Upper lobe of left lung (tissue), 6 donors: ENCODE results near the gene TMPRSS7. TPM values are rescaled to one million over a fixed set of nuclear protein-coding genes. Genes with fewer than 3 reads are reported as not detected.
A peak's percentile ranks its signal among the peaks of the same experiment; 100 is the strongest.

Experiments used
- ATAC-seq, 2 donors: fragments of 200-7000 bp; cut with Tn5 transposase; one replicate each; pipeline ENCODE4 v1.9.1; 2022; ENCODE audit warnings: mild to moderate bottlenecking in 2 of 2, moderate library complexity in 2 of 2; ENCODE audit not compliant: low FRiP score in 2 of 2
- DNase-seq, 2 donors: peaks; one replicate each; pipeline ENCODE4 v3.0.0-alpha.2; 2019 to 2020
- H3K27ac ChIP-seq, 4 donors: fragments of 200-600 bp; sonication (generic); one replicate each; pipeline ENCODE4 v1.5.1; 2016 to 2019
- H3K27me3 ChIP-seq, 4 donors: fragments of 200-600 bp; sonication (generic); one replicate each; pipeline ENCODE4 v1.5.1; 2017 to 2019
- H3K36me3 ChIP-seq, 4 donors: fragments of 200-600 bp; sonication (generic); one replicate each; pipeline ENCODE4 v1.5.1; 2016 to 2019
- H3K4me1 ChIP-seq, 4 donors: fragments of 200-600 bp; sonication (generic); one replicate each; pipeline ENCODE4 v1.5.1; 2018 to 2019
- H3K4me3 ChIP-seq, 4 donors: fragments of 200-600 bp; sonication (generic); one replicate each; pipeline ENCODE4 v1.5.1; 2017 to 2019; ENCODE audit warnings: mild to moderate bottlenecking in 2 of 4, moderate library complexity in 1 of 4
- H3K9me3 ChIP-seq, 4 donors: fragments of 200-600 bp; sonication (generic); one replicate each; pipeline ENCODE4 v1.5.1; 2018 to 2019
- CTCF ChIP-seq, 6 experiments: fragments of 450-650 bp in 4 of 6; fragments of 200-600 bp in 2 of 6; sonication (generic) in 2 of 6; IDR thresholded peaks; one replicate each; pipeline ENCODE4 v1.5.1; 2016 to 2019; ENCODE audit warnings: antibody characterized with exemption in 6 of 6
- EP300 ChIP-seq, 4 donors: sonication (generic); formaldehyde crosslinking; IDR thresholded peaks; one replicate each; pipeline ENCODE4 v1.5.1; 2017; ENCODE audit warnings: antibody characterized with exemption in 4 of 4, control low read depth in 2 of 4
- POLR2A ChIP-seq, 4 donors: fragments of 450-650 bp; IDR thresholded peaks; one replicate each; pipeline ENCODE4 v1.5.1; 2016 to 2017; ENCODE audit warnings: antibody characterized with exemption in 4 of 4, mild to moderate bottlenecking in 2 of 4
- POLR2AphosphoS5 ChIP-seq, 2 donors: sonication (generic); formaldehyde crosslinking; IDR thresholded peaks; one replicate each; pipeline ENCODE4 v1.5.1; 2017; ENCODE audit warnings: antibody characterized with exemption in 2 of 2
- WGBS, 2 donors: methylation state at CpG; one replicate each; pipeline ENCODE4 v1.1.5; 2017 to 2018; 5-methylcytosine and 5-hydroxymethylcytosine counted together
- total RNA-seq, 6 donors: library from RNA; depleted of rRNA in 4 of 6; stranded (reverse); fragments of >200 nt in 4 of 6; gene quantifications; one replicate each; pipeline versions ENCODE4 v1.1.0 to v1.2.1, GENCODE V29; 2016 to 2021
- donor health status: DM: no; HTN: no; CAD: no; lungs with moderate emphysema.
- donor health status: DM: no; HTN: yes; CAD: no; lungs with severe emphysema.

The TMPRSS7 gene
- total RNA-seq, 6 donors from 2014 or later, result 0.15 to 0.39 (median 0.29) TPM; not detected in 3

- ATAC-seq (no peak), DNase-seq (peak in 1 of 2 donors; percentile 27)
- no peaks in the 10 kb centered on the region for H3K9me3 ChIP-seq
- no peak overlapping the region for H3K4me3 ChIP-seq
- 83 to 84% methylated on average over 4 of the region's 4 CpGs for WGBS, 2 donors
- TF ChIP-seq EP300 (IDR thresholded peaks at IDR 0.05) (no peak), CTCF (IDR thresholded peaks at IDR 0.05) (no peak), POLR2AphosphoS5 (IDR thresholded peaks at IDR 0.05) (no peak), POLR2A (IDR thresholded peaks at IDR 0.05) (no peak)
- H3K27ac ChIP-seq, result peak overlapping the region in 2 of 4 donors; percentile 17 to 40
- H3K4me1 ChIP-seq, result peaks cover 0 to 14% (median 6%) of the 10 kb centered on the region in 4 donors
- no peaks in the 10 kb centered on the region for H3K27me3 ChIP-seq
- H3K36me3 ChIP-seq, result peaks cover 0 to 4% (median 0%) of the 10 kb centered on the region in 4 donors
These were observed 83.5 kb downstream of the TMPRSS7 start for GRCh38 chr3:112117841-112118571.

GRCh38 chr3:112119962-112120836 is 85.7 kb downstream of the TMPRSS7 start:
- Histone ChIP-seq H3K36me3 (no peaks in the 10 kb centered on the region), H3K27ac (no peak overlapping the region), H3K4me1 (peaks cover 0 to 14% (median 6%) of the 10 kb centered on the region in 4 donors), H3K27me3 (no peaks in the 10 kb centered on the region), H3K4me3 (no peak overlapping the region), H3K9me3 (no peaks in the 10 kb centered on the region)
- ATAC-seq, result peak in 1 of 2 donors; percentile 32
- peak in 1 of 2 donors; percentile 37 for DNase-seq
- WGBS, 2 donors, result 55 to 62% methylated on average over 9 of the region's 9 CpGs
- no peak for TF ChIP-seq POLR2A (IDR thresholded peaks at IDR 0.05)
- TF ChIP-seq POLR2AphosphoS5 (IDR thresholded peaks at IDR 0.05), result no peak
- TF ChIP-seq EP300 (IDR thresholded peaks at IDR 0.05), result no peak
- TF ChIP-seq CTCF (IDR thresholded peaks at IDR 0.05), result no peak

- Histone ChIP-seq H3K27me3 (no peaks in the 10 kb centered on the region), H3K4me3 (no peak overlapping the region), H3K4me1 (peaks cover 5 to 12% (median 6%) of the 10 kb centered on the region in 4 donors), H3K27ac (no peak overlapping the region), H3K36me3 (no peaks in the 10 kb centered on the region), H3K9me3 (no peaks in the 10 kb centered on the region)
- WGBS, 2 donors, result 91 to 94% methylated on average over 2 of the region's 2 CpGs
- DNase-seq (no peak), ATAC-seq (no peak)
- TF ChIP-seq CTCF (IDR thresholded peaks at IDR 0.05) (no peak), POLR2A (IDR thresholded peaks at IDR 0.05) (no peak), EP300 (IDR thresholded peaks at IDR 0.05) (no peak), POLR2AphosphoS5 (IDR thresholded peaks at IDR 0.05) (no peak)
These were observed 87.3 kb downstream of the TMPRSS7 start for GRCh38 chr3:112121577-112122547.

GRCh38 chr3:112122870-112123269 is 88.3 kb downstream of the TMPRSS7 start:
- TF ChIP-seq EP300 (IDR thresholded peaks at IDR 0.05) (no peak), CTCF (IDR thresholded peaks at IDR 0.05) (no peak), POLR2A (IDR thresholded peaks at IDR 0.05) (no peak), POLR2AphosphoS5 (IDR thresholded peaks at IDR 0.05) (no peak)
- no peak for DNase-seq

More at GRCh38 chr3:112122870-112123269, 88.3 kb downstream of the TMPRSS7 start:
- H3K9me3 ChIP-seq, result no peaks in the 10 kb centered on the region
- H3K36me3 ChIP-seq, result no peaks in the 10 kb centered on the region
- ATAC-seq, result no peak
- no peak overlapping the region for H3K27ac ChIP-seq
- H3K4me3 ChIP-seq, result no peak overlapping the region
- peaks cover 4 to 13% (median 9%) of the 10 kb centered on the region in 4 donors for H3K4me1 ChIP-seq
- no peaks in the 10 kb centered on the region for H3K27me3 ChIP-seq
